Amygdala (tissue), 56 donors: ENCODE measurements around the gene CYP3A5.
"Not testable (repeated sequence)": the region's sequence is repeated elsewhere in the genome, so short reads cannot be mapped to it uniquely, and the experiment has no call there.

Experiments used
- DNase-seq, 56 donors: peaks; one replicate each; lab custom pipeline; 2025; lab: John Stamatoyannopoulos, UW

The CYP3A5 gene

GRCh38 chr7:99679400-99680191 is at the start of gene CYP3A5:
CYP3A5 (minus strand) TSS chr7:99679996; CDS start chr7:99679896, 100 bp downstream.
- no peak for DNase-seq

- no peak for DNase-seq
Observed at GRCh38 chr7:99728615-99729014, 48.8 kb upstream of the CYP3A5 start.

GRCh38 chr7:99723201-99723600 is 43.4 kb upstream of the CYP3A5 start:
- not testable (repeated sequence) for DNase-seq

GRCh38 chr7:99720800-99721595 is 41.2 kb upstream of the CYP3A5 start:
- DNase-seq: no peak

- no peak for DNase-seq
Observed at GRCh38 chr7:99719996-99720769, 40.4 kb upstream of the CYP3A5 start.

- no peak for DNase-seq
Observed at GRCh38 chr7:99713995-99714570, 34.3 kb upstream of the CYP3A5 start.

- no peak for DNase-seq
Observed at GRCh38 chr7:99709838-99710578, 30.2 kb upstream of the CYP3A5 start.

GRCh38 chr7:99709260-99709659 is 29.5 kb upstream of the CYP3A5 start:
- no peak for DNase-seq

- DNase-seq: no peak
Observed at GRCh38 chr7:99707096-99707495, 27.3 kb upstream of the CYP3A5 start.

GRCh38 chr7:99699946-99700345 is 20.1 kb upstream of the CYP3A5 start:
- no peak for DNase-seq

- not testable (repeated sequence) for DNase-seq
Observed at GRCh38 chr7:99698867-99699730, 19.3 kb upstream of the CYP3A5 start.

- DNase-seq: no peak
Observed at GRCh38 chr7:99694912-99695304, 15.1 kb upstream of the CYP3A5 start.

- DNase-seq: no peak
Observed at GRCh38 chr7:99694201-99694911, 14.6 kb upstream of the CYP3A5 start.

- DNase-seq: no peak
Observed at GRCh38 chr7:99693427-99694200, 13.8 kb upstream of the CYP3A5 start.

GRCh38 chr7:99693100-99693426 is 13.3 kb upstream of the CYP3A5 start:
- DNase-seq: no peak

GRCh38 chr7:99692563-99692962 is 12.8 kb upstream of the CYP3A5 start:
- DNase-seq: not testable (repeated sequence)

- DNase-seq: not testable (repeated sequence)
Observed at GRCh38 chr7:99691658-99692057, 11.9 kb upstream of the CYP3A5 start.

GRCh38 chr7:99690918-99691317 is 11.1 kb upstream of the CYP3A5 start:
- not testable (repeated sequence) for DNase-seq
